ENCODE measurements around the gene HSP90AB1. TPM values are rescaled to one million over a fixed set of nuclear protein-coding genes. Genes with fewer than 3 reads are reported as not detected.

The HSP90AB1 gene
- total and polyA plus RNA-seq, 9 of the 15 experiments (the other 6 are each of a cell fraction or from before 2014, with no cell fraction given) = 1,780 to 3,358 (median 2,262) TPM

- TF ChIP-seq ZNF398 (CRISPR knock-in tag; IDR thresholded peaks at IDR 0.05) (no peak), RBM22 (IDR thresholded peaks at IDR 0.05; ENCODE audit: low read depth, low read length, poor library complexity, severe bottlenecking) (peak; percentile 99), ZNF766 (CRISPR knock-in tag; conservative IDR thresholded peaks at IDR 0.05) (no peak), VEZF1 (CRISPR knock-in tag; IDR thresholded peaks at IDR 0.05) (peak; percentile 94), POLR2A (conservative IDR thresholded peaks at IDR 0.05) (no peak), FOSL1 (tag; conservative IDR thresholded peaks at IDR 0.05) (peak; percentile 98), ATF2 (CRISPR knock-in tag; IDR thresholded peaks at IDR 0.05) (no peak; the same call in 1 of the 2 replicates), ZNF717 (CRISPR knock-in tag; IDR thresholded peaks at IDR 0.05) (no peak), PCBP2 (IDR thresholded peaks at IDR 0.05; ENCODE audit: low read depth, low read length, poor library complexity, severe bottlenecking) (peak; percentile 93), NFRKB (IDR thresholded peaks at IDR 0.05; ENCODE audit: low read depth) (peak; percentile 92), ZNF75A (CRISPR knock-in tag; IDR thresholded peaks at IDR 0.05) (0 out of 2 replicates have a peak, but pooled peaks have one; percentile 9), FOXA1 (IDR thresholded peaks at IDR 0.05; ENCODE audit: borderline replicate concordance) (no peak), RBM17 (IDR thresholded peaks at IDR 0.05; ENCODE audit: borderline replicate concordance, low read depth, low read length) (no peak), ERF (CRISPR knock-in tag; IDR thresholded peaks at IDR 0.05) (no peak), TCFL5 (CRISPR knock-in tag; conservative IDR thresholded peaks at IDR 0.05) (no peak; the same call in 1 of the 2 replicates), ZNF239 (CRISPR knock-in tag; IDR thresholded peaks at IDR 0.05) (peak; percentile 84), BCLAF1 (IDR thresholded peaks at IDR 0.05; ENCODE audit: borderline replicate concordance in 1 of 2, control insufficient read depth in 1 of 2, low read depth in 2 of 2, low read length in 1 of 2) (no peak; a peak in 1 of 4 replicates)
These were observed 719 bp downstream of the HSP90AB1 start (continued) for GRCh38 chr6:44247338-44248302.

Measured in K562 (cell line).